HepG2 (cell line): ENCODE measurements around the gene PATL2. TPM values are rescaled to one million over a fixed set of nuclear protein-coding genes. Genes with fewer than 3 reads are reported as not detected.

ENCODE experiments used
- CAMTA2 ChIP-seq: sonication (generic); formaldehyde crosslinking; IDR thresholded peaks from 2 replicates; pipeline ENCODE4 v1.4.0; 2020; ENCODE audit warnings: mild to moderate bottlenecking, missing genetic modification reagents, borderline replicate concordance
- CENPX ChIP-seq: sonication (generic); formaldehyde crosslinking; IDR thresholded peaks from 2 replicates; pipeline ENCODE4 v1.9.0; 2021; ENCODE audit warnings: mild to moderate bottlenecking, missing genetic modification reagents, moderate library complexity
- JUND ChIP-seq: sonication (generic); formaldehyde crosslinking; IDR thresholded peaks from 2 replicates; pipeline ENCODE4 v1.8.0; 2022; ENCODE audit warnings: mild to moderate bottlenecking, missing genetic modification reagents
- RAD21 ChIP-seq: fragments of 450-650 bp; formaldehyde crosslinking; IDR thresholded peaks from 2 replicates; pipeline ENCODE4 v1.5.0; 2020; ENCODE audit warnings: mild to moderate bottlenecking
- STAT6 ChIP-seq: sonication (generic); formaldehyde crosslinking; IDR thresholded peaks from 2 replicates; pipeline ENCODE4 v1.4.0; 2020; ENCODE audit warnings: missing genetic modification reagents, mild to moderate bottlenecking, borderline replicate concordance
- ZNF20 ChIP-seq: sonication (generic); formaldehyde crosslinking; IDR thresholded peaks from 2 replicates; pipeline ENCODE4 v1.4.0; 2020; ENCODE audit warnings: mild to moderate bottlenecking, moderate library complexity, missing genetic modification reagents
- ZNF282 ChIP-seq: fragments of 450-650 bp; IDR thresholded peaks from 2 replicates; pipeline ENCODE4 v1.6.1; 2018; ENCODE audit not compliant: partially characterized antibody
- ZNF503 ChIP-seq: sonication (generic); formaldehyde crosslinking; IDR thresholded peaks from 2 replicates; pipeline ENCODE4 v1.4.0; 2020; ENCODE audit warnings: missing genetic modification reagents
- ZNF605 ChIP-seq: sonication (generic); formaldehyde crosslinking; IDR thresholded peaks from 2 replicates; pipeline ENCODE4 v1.8.0; 2022; ENCODE audit warnings: mild to moderate bottlenecking, missing genetic modification reagents
- ZNF609 ChIP-seq: sonication (generic); formaldehyde crosslinking; IDR thresholded peaks from 2 replicates; pipeline ENCODE4 v1.4.0; 2020; ENCODE audit warnings: mild to moderate bottlenecking, missing genetic modification reagents, borderline replicate concordance
- ZNF615 ChIP-seq: sonication (generic); formaldehyde crosslinking; IDR thresholded peaks from 2 replicates; pipeline ENCODE4 v1.5.0; 2020; ENCODE audit warnings: mild to moderate bottlenecking, missing genetic modification reagents, borderline replicate concordance
- ZNF770 ChIP-seq: sonication (generic); formaldehyde crosslinking; IDR thresholded peaks from 2 replicates; pipeline ENCODE4 v1.5.0; 2020; ENCODE audit warnings: mild to moderate bottlenecking, missing genetic modification reagents
- polyA plus RNA-seq, 8 experiments: library from polyadenylated mRNA; depleted of rRNA in 3 of 8; stranded (reverse) in 7 of 8; unstranded in 1 of 8; fragments of >200 nt; fragmentation: Illumina TruSeq in 4 of 8; extraction: Trizol in 4 of 8; gene quantifications; 2 replicates each; pipeline versions ENCODE4 v1.2.1 to v1.2.3, GENCODE V29; 2011 to 2016; ENCODE audit warnings: low read depth in 4 of 8, missing spikeins in 1 of 8, mixed read lengths in 1 of 8; ENCODE audit not compliant: insufficient read depth in 1 of 8
- total RNA-seq, 5 experiments: library from RNA; depleted of rRNA; stranded (reverse); fragments of >200 nt; fragmentation: Illumina TruSeq; extraction: Trizol; gene quantifications; 2 replicates each; pipeline ENCODE4 v1.2.3, GENCODE V29; 2016; ENCODE audit warnings: low read depth in 1 of 5

PATL2 gene
- total and polyA plus RNA-seq, 2 of the 13 experiments (the other 11 are each of a cell fraction or from before 2014, with no cell fraction given), result 0.15 to 0.53 TPM

- peak; percentile 92 for TF ChIP-seq ZNF770 (CRISPR knock-in tag)
- 0 out of 2 replicates have a peak, but pooled peaks have one; percentile 12 for TF ChIP-seq RAD21
- TF ChIP-seq ZNF20 (CRISPR knock-in tag), result no peak
- TF ChIP-seq ZNF503 (CRISPR knock-in tag), result no peak
- TF ChIP-seq ZNF609 (CRISPR knock-in tag), result no peak; the same call in 1 of the 2 replicates
- no peak for TF ChIP-seq STAT6 (CRISPR knock-in tag)
- TF ChIP-seq ZNF282, result no peak
- TF ChIP-seq CENPX, result no peak
- TF ChIP-seq CAMTA2 (CRISPR knock-in tag), result peak; percentile 43; the same call in 1 of the 2 replicates
- peak; percentile 65; the same call in 1 of the 2 replicates for TF ChIP-seq JUND (CRISPR knock-in tag)
- no peak for TF ChIP-seq ZNF605
- TF ChIP-seq ZNF615 (CRISPR knock-in tag), result no peak
Measured at GRCh38 chr15:44728576-44729407, 17.7 kb upstream of the PATL2 start (continued).
